H9 (cell line): ENCODE measurements around the gene HOGA1. TPM values are rescaled to one million over a fixed set of nuclear protein-coding genes. Genes with fewer than 3 reads are reported as not detected.
"Not testable (repeated sequence)": the region's sequence is repeated elsewhere in the genome, so short reads cannot be mapped to it uniquely, and the experiment has no call there.

Experiments
- DNase-seq: peaks from one replicate; pipeline ENCODE4 v3.0.0-alpha.2; 2017
- H2AFZ ChIP-seq: one replicate; pipeline ENCODE4 v1.6.1; 2013; ENCODE audit warnings: mild to moderate bottlenecking, low read length, control low read depth, moderate library complexity
- H2AK5ac ChIP-seq: 2 replicates; pipeline ENCODE4 v1.6.1; 2013; ENCODE audit warnings: low read length, control low read depth, mixed read lengths; ENCODE audit not compliant: insufficient read length
- H2BK120ac ChIP-seq: one replicate; pipeline ENCODE4 v1.6.1; 2013; ENCODE audit warnings: low read depth, mild to moderate bottlenecking, low read length, control low read depth, inconsistent platforms; ENCODE audit not compliant: poor library complexity, severe bottlenecking
- H2BK12ac ChIP-seq: 2 replicates; pipeline ENCODE4 v1.6.1; 2013; ENCODE audit warnings: low read length, control low read depth, mixed read lengths, low read depth; ENCODE audit not compliant: insufficient read length
- H2BK15ac ChIP-seq: 2 replicates; pipeline ENCODE4 v1.6.1; 2013; ENCODE audit warnings: low read depth, low read length, control low read depth
- H2BK20ac ChIP-seq: one replicate; pipeline ENCODE4 v1.6.1; 2013; ENCODE audit warnings: low read depth, mild to moderate bottlenecking, low read length, control low read depth, inconsistent platforms; ENCODE audit not compliant: poor library complexity, severe bottlenecking
- H2BK5ac ChIP-seq: 2 replicates; pipeline ENCODE4 v1.6.1; 2013; ENCODE audit warnings: low read length, control low read depth, mixed read lengths; ENCODE audit not compliant: insufficient read length
- H3K14ac ChIP-seq: 2 replicates; pipeline ENCODE4 v1.6.1; 2013; ENCODE audit warnings: low read length, control low read depth; ENCODE audit not compliant: insufficient read depth
- H3K18ac ChIP-seq: 2 replicates; pipeline ENCODE4 v1.6.1; 2013; ENCODE audit warnings: low read depth, mild to moderate bottlenecking, mixed read lengths, low read length, control low read depth; ENCODE audit not compliant: insufficient read length
- H3K23ac ChIP-seq: 2 replicates; pipeline ENCODE4 v1.6.1; 2013; ENCODE audit warnings: low read length, control low read depth, mixed read lengths, low read depth; ENCODE audit not compliant: insufficient read length
- H3K23me2 ChIP-seq: 2 replicates; pipeline ENCODE4 v1.6.1; 2013; ENCODE audit warnings: low read depth, mild to moderate bottlenecking, mixed read lengths, low read length, control low read depth; ENCODE audit not compliant: insufficient read length, poor library complexity, severe bottlenecking
- H3K27ac ChIP-seq: 2 replicates; pipeline ENCODE4 v1.5.1; 2013; ENCODE audit warnings: low read length, control low read depth, mixed read lengths, low read depth; ENCODE audit not compliant: insufficient read length
- H3K27me3 ChIP-seq: 2 replicates; pipeline ENCODE4 v1.6.1; 2013; ENCODE audit warnings: low read length, control low read depth, inconsistent platforms; ENCODE audit not compliant: insufficient read depth
- H3K4ac ChIP-seq: 2 replicates; pipeline ENCODE4 v1.6.1; 2013; ENCODE audit warnings: low read depth, mild to moderate bottlenecking, control low read depth, inconsistent platforms, low read length, moderate library complexity
- H3K4me1 ChIP-seq: 2 replicates; pipeline ENCODE4 v1.6.1; 2013; ENCODE audit warnings: low read length, control low read depth, inconsistent platforms; ENCODE audit not compliant: insufficient read depth
- H3K4me2 ChIP-seq: 2 replicates; pipeline ENCODE4 v1.6.1; 2013; ENCODE audit warnings: low read length, control low read depth, mixed read lengths; ENCODE audit not compliant: insufficient read length, insufficient read depth
- H3K56ac ChIP-seq: 2 replicates; pipeline ENCODE4 v1.6.1; 2013; ENCODE audit warnings: low read depth, mild to moderate bottlenecking, mixed read lengths, low read length, control low read depth; ENCODE audit not compliant: insufficient read length
- H3K79me1 ChIP-seq: 2 replicates; pipeline ENCODE4 v1.6.1; 2013; ENCODE audit warnings: low read depth, mild to moderate bottlenecking, moderate library complexity, low read length, control low read depth, inconsistent platforms; ENCODE audit not compliant: insufficient read depth, poor library complexity, severe bottlenecking
- H3K79me2 ChIP-seq: 2 replicates; pipeline ENCODE4 v1.6.1; 2013; ENCODE audit warnings: low read length, control low read depth, inconsistent platforms; ENCODE audit not compliant: insufficient read depth
- H3K9ac ChIP-seq: 2 replicates; pipeline ENCODE4 v1.6.1; 2013; ENCODE audit warnings: low read length, control low read depth, mixed read lengths; ENCODE audit not compliant: insufficient read length; ENCODE audit errors: extremely low read depth
- H3K9me3 ChIP-seq: one replicate; pipeline ENCODE4 v1.6.1; 2013; ENCODE audit warnings: low read depth, low read length, inconsistent platforms; ENCODE audit not compliant: control insufficient read depth
- H3T11ph ChIP-seq: one replicate; pipeline ENCODE4 v1.6.1; 2013; ENCODE audit warnings: mild to moderate bottlenecking, low read length, control low read depth, inconsistent platforms
- H4K20me1 ChIP-seq: one replicate; pipeline ENCODE4 v1.6.1; 2013; ENCODE audit not compliant: control insufficient read depth, insufficient read length, insufficient read depth
- H4K5ac ChIP-seq: 2 replicates; pipeline ENCODE4 v1.6.1; 2013; ENCODE audit warnings: low read depth, mild to moderate bottlenecking, mixed read lengths, low read length, control low read depth; ENCODE audit not compliant: insufficient read length
- H4K8ac ChIP-seq: replicated peaks from 2 replicates; pipeline ENCODE4 v1.6.1; 2013; ENCODE audit warnings: low read length, control low read depth, mixed read lengths, low read depth; ENCODE audit not compliant: insufficient read length
- H4K91ac ChIP-seq: 2 replicates; pipeline ENCODE4 v1.6.1; 2013; ENCODE audit warnings: low read depth, mild to moderate bottlenecking, moderate library complexity, mixed read lengths, low read length, control low read depth; ENCODE audit not compliant: insufficient read length
- H3K27ac Mint-ChIP-seq, 3 experiments: 2 replicates in 2 of 3; 3 replicates in 1 of 3; pipeline ENCODE4 v1.8.0; 2020 to 2021; ENCODE audit warnings: mixed read lengths in 3 of 3, mild to moderate bottlenecking in 1 of 3, moderate library complexity in 1 of 3
- H3K27me3 Mint-ChIP-seq: 2 replicates; pipeline ENCODE4 v1.8.0; 2021; ENCODE audit warnings: low read depth, mild to moderate bottlenecking, moderate library complexity, mixed read lengths
- H3K36me3 Mint-ChIP-seq, 3 experiments: 2 replicates in 2 of 3; 3 replicates in 1 of 3; pipeline ENCODE4 v1.8.0; 2020 to 2021; ENCODE audit warnings: low read depth in 3 of 3, mixed read lengths in 3 of 3; ENCODE audit not compliant: insufficient read depth in 1 of 3
- H3K4me1 Mint-ChIP-seq, 2 experiments: 2 replicates each; pipeline ENCODE4 v1.8.0; 2020; ENCODE audit warnings: mixed read lengths in 2 of 2
- H3K4me3 Mint-ChIP-seq, 2 experiments: 2 replicates in 1 of 2; 3 replicates in 1 of 2; pipeline ENCODE4 v1.8.0; 2020 to 2021; ENCODE audit warnings: mild to moderate bottlenecking in 2 of 2, mixed read lengths in 2 of 2, moderate library complexity in 1 of 2
- H3K9me3 Mint-ChIP-seq, 2 experiments: 2 replicates in 1 of 2; 3 replicates in 1 of 2; pipeline ENCODE4 v1.8.0; 2020; ENCODE audit warnings: mild to moderate bottlenecking in 2 of 2, mixed read lengths in 2 of 2, moderate library complexity in 1 of 2
- WGBS: extraction: QIAGEN DNeasy Blood & Tissue Kit; methylation state at CpG from one replicate; pipeline ENCODE4 v1.1.7; 2013; ENCODE audit warnings: missing lambda C conversion rate, low lambda C conversion rate, mixed read lengths; ENCODE audit not compliant: insufficient read length; ENCODE audit errors: extremely low coverage; 5-methylcytosine and 5-hydroxymethylcytosine counted together
- total RNA-seq: library from RNA; stranded (reverse); gene quantifications from 2 replicates; pipeline ENCODE4 v1.2.1, GENCODE V29; 2021

Gene HOGA1
- total RNA-seq, 1 experiment from 2014 or later, result 0.79 TPM

GRCh38 chr10:97561386-97562077 lies 22.7 kb upstream of the HOGA1 start:
- H2BK5ac ChIP-seq, H3K9me3 ChIP-seq, H3K27ac Mint-ChIP-seq, H2BK120ac ChIP-seq, H3K27me3 ChIP-seq, H3K23me2 ChIP-seq, H3K27ac ChIP-seq, H3K79me1 ChIP-seq, H3K18ac ChIP-seq, H2AK5ac ChIP-seq, H3K4me2 ChIP-seq, H3K79me2 ChIP-seq, H4K20me1 ChIP-seq, H2BK12ac ChIP-seq, H3K4me1 Mint-ChIP-seq, H3K14ac ChIP-seq, H3K9ac ChIP-seq, H3T11ph ChIP-seq, H2AFZ ChIP-seq, H3K27me3 Mint-ChIP-seq, H3K23ac ChIP-seq, H4K5ac ChIP-seq, H2BK15ac ChIP-seq, H3K4ac ChIP-seq, H4K8ac ChIP-seq, H3K4me1 ChIP-seq, DNase-seq, H2BK20ac ChIP-seq, H3K56ac ChIP-seq, H4K91ac ChIP-seq, H3K4me3 Mint-ChIP-seq: not testable (repeated sequence)
- peaks cover 15 to 27% of the 10 kb centered on the region in 2 experiments for H3K9me3 Mint-ChIP-seq
- no CpG with 5 or more reads among the region's 12 CpGs for WGBS
- H3K36me3 Mint-ChIP-seq, result peaks cover 12 to 15% (median 13%) of the 10 kb centered on the region in 3 experiments

DNA sequence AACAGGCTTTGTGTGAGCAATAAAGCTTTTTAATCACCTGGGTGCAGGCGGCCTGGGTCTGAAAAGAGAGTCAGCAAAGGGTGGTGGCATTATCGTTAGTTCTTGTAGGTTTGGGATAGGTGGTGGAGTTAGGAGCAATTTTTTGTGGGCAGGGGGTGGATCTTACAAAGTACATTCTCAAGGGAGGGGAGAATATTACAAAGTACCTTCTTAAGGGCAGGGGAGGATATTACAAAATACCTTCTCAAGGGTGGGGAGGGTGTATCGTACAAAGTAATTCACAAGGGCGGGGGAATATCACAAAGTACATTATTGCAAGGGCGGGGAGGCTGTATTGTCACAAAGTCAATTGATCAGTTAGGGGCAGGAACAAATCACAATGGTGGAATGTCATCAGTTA lies 21.9 kb upstream of the HOGA1 start:
- not testable (repeated sequence) for H3K9me3 ChIP-seq, H3K4ac ChIP-seq, H3K56ac ChIP-seq, H2AFZ ChIP-seq, H3K14ac ChIP-seq, H3K23ac ChIP-seq, H3K27ac ChIP-seq, H2BK15ac ChIP-seq, H4K8ac ChIP-seq, H3K23me2 ChIP-seq, H3T11ph ChIP-seq, H2BK120ac ChIP-seq, H2BK20ac ChIP-seq, H3K4me3 Mint-ChIP-seq, H3K27ac Mint-ChIP-seq, H3K79me1 ChIP-seq, H3K4me1 ChIP-seq, H4K91ac ChIP-seq, H3K27me3 Mint-ChIP-seq, H3K4me1 Mint-ChIP-seq, H2BK12ac ChIP-seq, H4K5ac ChIP-seq, H3K27me3 ChIP-seq, H3K9ac ChIP-seq, DNase-seq, H2BK5ac ChIP-seq, H3K79me2 ChIP-seq, H3K4me2 ChIP-seq, H2AK5ac ChIP-seq, H3K18ac ChIP-seq, H4K20me1 ChIP-seq
- Mint-ChIP-seq H3K9me3 (peaks cover 15 to 27% of the 10 kb centered on the region in 2 experiments), H3K36me3 (peaks cover 12 to 15% (median 13%) of the 10 kb centered on the region in 3 experiments)
- WGBS, result no CpG with 5 or more reads among the region's 5 CpGs
